HG03060 (cell line): ENCODE measurements around the gene XKR7.
"Not testable (repeated sequence)": the region's sequence is repeated elsewhere in the genome, so short reads cannot be mapped to it uniquely, and the experiment has no call there.

Experiments
- ATAC-seq: cut with Tn5 transposase; IDR thresholded peaks from one replicate; pipeline ENCODE4 v1.9.1; 2021; ENCODE audit warnings: low read depth, moderate number of reproducible peaks; ENCODE audit not compliant: unreplicated experiment

XKR7 gene

DNA sequence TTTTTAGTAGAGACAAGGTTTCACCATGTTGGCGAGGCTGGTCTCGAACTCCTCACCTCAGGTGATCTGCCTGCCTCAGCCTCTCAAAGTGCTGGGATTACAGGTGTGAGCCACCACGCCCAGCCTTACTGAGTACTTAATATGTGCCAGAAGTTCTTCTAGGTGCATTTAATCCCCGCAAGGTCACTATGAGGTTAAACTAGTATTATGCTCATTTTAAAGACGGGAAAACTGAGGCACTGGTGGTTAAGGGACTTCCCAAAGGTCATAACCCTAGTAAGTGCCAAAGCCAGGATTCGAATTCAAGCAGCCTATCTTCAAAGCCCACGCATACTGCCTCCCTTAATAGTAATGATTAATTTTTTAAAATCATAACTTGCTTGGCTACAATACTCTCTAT, 41.6 kb downstream of the XKR7 start:
- no peak for ATAC-seq

GRCh38 chr20:32010101-32010500, 42.1 kb downstream of the XKR7 start, which contains the start of gene CCM2L:
Gene CCM2L, plus strand, starts transcription at chr20:32010438. Its CDS starts 17 bp downstream, at chr20:32010455.
- no peak for ATAC-seq

GRCh38 chr20:32010666-32011065, 42.7 kb downstream of the XKR7 start:
- no peak for ATAC-seq

DNA sequence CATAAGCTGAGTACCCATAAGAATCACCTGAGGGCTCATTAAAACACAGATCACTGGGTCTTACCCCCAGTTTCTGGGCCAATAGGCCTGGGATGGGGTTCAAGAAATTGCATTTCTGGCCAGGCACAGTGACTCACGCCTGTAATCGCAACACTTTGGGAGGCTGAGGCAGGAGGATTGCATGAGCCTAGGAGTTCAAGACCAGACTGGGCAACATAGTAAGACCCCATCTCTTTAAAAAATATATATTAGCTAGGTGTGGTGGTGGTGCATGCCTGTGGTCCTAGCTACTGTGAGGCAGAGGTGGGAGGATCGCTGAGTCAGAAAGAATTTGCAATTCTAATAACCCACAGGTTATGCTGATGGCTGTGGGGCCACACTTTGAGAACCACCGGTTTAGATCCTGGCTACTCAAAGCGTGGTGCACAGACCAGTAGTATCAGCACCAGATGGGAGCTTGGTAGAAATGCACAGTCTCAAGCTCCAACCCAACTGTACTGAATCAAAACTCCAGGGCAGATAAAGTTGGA, 44.3 kb downstream of the XKR7 start:
- no peak for ATAC-seq

DNA sequence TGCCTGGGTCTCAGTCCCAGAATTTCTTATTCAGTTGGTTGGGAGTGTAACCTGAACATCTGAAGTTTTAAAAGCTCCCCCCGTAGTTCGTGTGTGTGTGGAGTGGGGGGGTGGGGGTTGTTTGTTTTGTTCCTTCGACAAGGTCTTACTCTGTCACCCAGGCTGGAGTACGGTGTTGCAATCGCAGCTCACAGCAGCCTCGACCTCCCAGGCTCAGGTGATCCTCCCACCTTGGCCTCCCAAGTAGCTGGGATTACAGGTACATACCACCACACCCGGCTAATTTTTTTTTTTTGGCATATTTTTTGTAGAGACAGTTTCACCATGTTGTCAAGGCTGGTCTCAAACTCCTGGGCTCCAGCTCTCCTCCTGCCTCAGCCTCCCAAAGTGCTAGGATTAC, 45.4 kb downstream of the XKR7 start:
- no peak for ATAC-seq

- no peak for ATAC-seq
These were observed 49.8 kb downstream of the XKR7 start for GRCh38 chr20:32017711-32018251.

- no peak for ATAC-seq
These were observed 50.6 kb downstream of the XKR7 start for GRCh38 chr20:32018269-32019155.

GRCh38 chr20:32019156-32019510, 51.2 kb downstream of the XKR7 start:
- no peak for ATAC-seq

DNA sequence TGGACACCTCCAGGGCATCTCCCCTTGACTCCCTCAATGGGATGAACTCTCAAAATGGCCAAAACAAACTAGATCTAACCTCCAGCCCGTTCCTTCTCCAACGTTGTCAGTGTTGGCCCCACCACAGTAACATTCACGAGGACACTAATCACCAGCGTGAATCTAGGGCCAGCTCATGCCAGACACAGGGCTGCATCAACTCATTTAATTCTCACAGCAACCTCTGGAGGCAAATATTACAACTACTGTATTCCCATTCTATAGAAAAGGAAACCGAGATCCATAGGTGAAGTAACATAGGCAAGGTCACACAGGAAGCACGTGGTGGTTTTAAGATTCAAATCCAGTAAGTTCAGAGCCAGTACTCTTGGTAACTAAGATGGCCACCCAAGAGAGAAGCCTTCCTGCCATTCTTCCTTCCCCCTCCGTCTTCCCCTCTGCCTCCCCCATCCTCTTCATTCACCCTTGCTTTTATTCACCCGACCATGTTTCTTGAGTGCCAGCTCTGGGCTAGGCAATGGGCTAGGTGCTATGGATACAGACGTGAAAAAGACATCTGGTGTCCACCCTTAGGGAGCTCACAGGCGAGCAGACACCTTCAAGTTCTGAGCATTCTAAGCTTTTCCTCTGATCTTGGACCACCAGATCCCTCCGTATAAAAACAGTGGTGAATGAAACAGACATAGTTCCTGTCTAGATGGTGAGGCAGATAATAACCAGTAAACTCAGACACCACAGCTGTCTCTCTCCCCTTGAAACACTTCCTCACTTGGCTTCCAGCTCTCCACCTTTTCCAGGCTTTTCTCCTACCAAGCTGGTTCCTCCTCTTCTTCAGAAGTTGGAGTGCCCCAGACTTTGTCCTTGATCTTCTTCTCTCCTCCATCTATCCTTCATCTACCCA, 51.9 kb downstream of the XKR7 start:
- ATAC-seq: no peak

DNA sequence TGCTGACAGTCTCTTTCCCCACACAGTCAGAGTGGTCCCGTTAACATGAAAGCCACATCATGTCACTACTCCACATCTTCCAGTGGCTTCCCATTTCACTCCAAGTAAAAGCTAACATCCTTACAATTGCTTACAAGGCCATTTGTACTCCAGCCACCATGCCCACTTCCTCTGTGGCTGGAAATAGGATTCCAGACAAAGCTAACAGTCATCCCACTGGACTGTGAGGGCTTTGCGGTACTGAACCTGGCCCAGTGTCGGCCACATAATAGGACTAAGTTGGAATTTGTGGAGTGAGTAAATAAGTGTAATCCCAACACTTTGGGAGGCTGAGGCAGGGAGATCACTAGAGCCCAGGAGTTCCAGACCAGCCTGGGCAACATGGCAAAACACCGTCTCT, 53.1 kb downstream of the XKR7 start:
- ATAC-seq: no peak

- no peak for ATAC-seq
These were observed 56.8 kb downstream of the XKR7 start for GRCh38 chr20:32024683-32025295.

DNA sequence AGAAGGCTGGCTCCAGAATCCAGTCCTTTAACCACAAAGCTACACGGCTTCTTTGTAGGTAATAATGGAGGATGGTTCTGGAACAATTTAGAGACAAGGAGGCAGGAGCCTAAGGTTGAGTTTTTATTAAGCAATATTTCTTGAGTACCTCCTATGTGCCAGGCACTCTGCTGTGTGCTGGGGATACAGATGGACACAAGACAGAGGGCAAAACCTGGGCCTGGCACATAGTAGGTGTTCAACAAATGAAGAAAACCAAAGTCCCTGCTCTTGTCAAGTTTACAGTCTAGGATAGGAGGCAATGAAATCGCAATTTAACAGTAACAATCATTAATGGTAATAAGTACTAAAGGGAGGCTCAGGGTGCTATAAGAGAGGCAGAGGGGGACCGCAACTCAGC, 59.7 kb downstream of the XKR7 start:
- no peak for ATAC-seq

- ATAC-seq: no peak
These were observed 60.9 kb downstream of the XKR7 start for GRCh38 chr20:32028647-32029372.

DNA sequence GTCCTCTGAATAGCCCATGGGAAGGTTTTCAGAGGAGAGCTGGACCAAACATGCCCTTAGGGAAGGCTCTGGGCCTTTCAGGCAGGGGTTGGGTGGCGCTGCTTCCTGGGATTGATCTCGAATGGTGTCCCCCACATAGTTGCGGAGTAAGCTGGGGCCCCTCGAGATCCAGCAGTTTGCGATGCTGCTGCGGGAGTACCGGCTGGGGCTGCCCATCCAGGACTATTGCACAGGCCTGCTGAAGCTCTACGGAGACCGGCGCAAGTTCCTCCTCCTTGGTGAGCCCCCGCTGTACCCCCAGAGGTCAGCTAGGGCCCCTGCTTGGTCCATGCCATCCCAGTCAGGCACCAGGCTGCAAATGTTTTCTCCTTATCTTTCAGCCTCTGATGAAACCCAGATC, 61.6 kb downstream of the XKR7 start:
- no peak for ATAC-seq

GRCh38 chr20:32031007-32031958, 63.3 kb downstream of the XKR7 start:
- no peak for ATAC-seq

- ATAC-seq: no peak
These were observed 65.4 kb downstream of the XKR7 start for GRCh38 chr20:32033316-32033715.

DNA sequence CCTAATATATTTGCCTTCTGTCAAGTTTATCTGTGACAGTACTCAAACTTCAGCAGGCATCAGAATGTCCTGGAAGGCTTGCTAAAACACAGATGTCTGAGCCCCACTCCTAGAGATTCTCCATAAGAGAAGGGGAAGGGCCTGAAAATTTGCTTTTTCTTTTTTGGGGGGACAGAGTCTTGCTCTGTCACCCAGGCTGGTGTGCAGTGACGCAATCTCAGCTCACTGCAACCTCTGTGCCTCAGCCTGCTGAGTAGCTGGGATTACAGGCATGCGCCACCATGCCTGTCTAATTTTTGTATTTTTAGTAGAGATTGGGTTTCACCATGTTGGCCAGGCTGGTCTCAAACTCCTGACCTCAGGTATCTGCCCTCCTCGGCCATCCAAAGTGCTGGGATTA, 65.8 kb downstream of the XKR7 start:
- ATAC-seq: not testable (repeated sequence)

DNA sequence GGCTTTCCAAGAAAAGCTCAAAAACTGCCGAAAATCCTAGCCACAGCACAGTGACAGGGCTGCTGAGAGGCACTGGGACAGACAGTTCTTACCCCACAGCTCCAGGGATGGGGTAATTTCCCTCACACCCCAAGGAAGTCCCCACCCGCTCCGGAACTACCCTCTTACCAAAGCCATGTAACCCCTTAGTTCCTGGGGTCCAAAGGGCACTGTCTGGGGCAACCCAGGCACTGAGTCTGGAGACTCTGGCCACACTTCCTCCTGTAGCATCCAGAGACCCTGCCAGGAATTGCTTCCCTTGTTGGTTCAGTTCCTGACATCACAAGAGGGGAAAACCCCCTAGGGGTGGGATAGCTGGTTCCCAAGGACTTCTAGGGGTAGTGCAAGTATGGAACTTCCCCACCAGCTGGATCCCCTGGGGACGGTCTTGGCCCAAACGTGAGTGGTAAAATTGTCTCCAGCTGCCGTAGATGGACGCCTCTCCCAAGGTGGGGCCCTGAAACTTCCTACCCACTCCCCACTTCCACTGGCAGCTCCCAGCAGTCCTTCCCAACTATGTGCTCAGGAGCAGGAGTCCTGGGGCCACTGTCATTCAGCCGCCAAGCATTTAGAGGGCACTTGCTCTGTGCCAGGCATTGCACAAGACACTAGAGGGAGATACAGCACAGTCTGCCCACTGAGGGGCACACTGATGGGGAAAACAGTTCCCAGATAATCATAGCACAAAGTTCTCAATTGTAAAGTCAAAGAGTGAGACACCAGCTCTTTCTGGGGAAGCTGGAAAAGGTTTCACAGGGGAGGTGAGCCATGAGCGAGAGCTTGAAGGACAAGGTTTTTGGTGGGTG, 66.9 kb downstream of the XKR7 start:
- ATAC-seq: no peak
